B cell (primary cell): ENCODE measurements around the gene RNF146. TPM values are rescaled to one million over a fixed set of nuclear protein-coding genes. Genes with fewer than 3 reads are reported as not detected.
"Not testable (repeated sequence)": the region's sequence is repeated elsewhere in the genome, so short reads cannot be mapped to it uniquely, and the experiment has no call there.

Source experiments
- ATAC-seq: fragments of 200-7000 bp; cut with Tn5 transposase; one replicate; pipeline ENCODE4 v1.10.0; 2021; ENCODE audit warnings: low read depth, mild to moderate bottlenecking, moderate number of reproducible peaks, moderate library complexity
- CTCF ChIA-PET: fragments of 350-600 bp; sonication (Branson Sonifier 250); formaldehyde crosslinking; loops from one replicate; lab custom pipeline; 2021; ENCODE audit warnings: antibody characterized with exemption, inconsistent platforms; lab: Charles Lee
- POLR2A ChIA-PET: fragments of 350-600 bp; sonication (Branson Sonifier 250); formaldehyde crosslinking; loops from one replicate; lab custom pipeline; 2021; ENCODE audit warnings: antibody characterized with exemption; lab: Charles Lee
- DNase-seq: peaks from one replicate; pipeline ENCODE4 v3.0.0; 2013
- H2AFZ ChIP-seq: 2 replicates; pipeline ENCODE4 v1.6.1; 2012; ENCODE audit warnings: mild to moderate bottlenecking, low read depth, low read length; ENCODE audit not compliant: insufficient read depth, poor library complexity, severe bottlenecking
- H3K27ac ChIP-seq, 2 donors: 1 replicate in 1 of 2; 2 replicates in 1 of 2; pipeline ENCODE4 v1.5.1; 2012 to 2013; ENCODE audit warnings: low read length in 2 of 2, mild to moderate bottlenecking in 2 of 2, moderate library complexity in 1 of 2
- H3K27me3 ChIP-seq, 4 experiments: fragments of 200-600 bp in 1 of 4; sonication (generic) in 1 of 4; replicated peaks in 1 of 4; 1 replicate in 2 of 4; 2 replicates in 2 of 4; pipeline versions ENCODE4 v1.6.1 to v1.7.0; 2013 to 2016; ENCODE audit warnings: low read length in 3 of 4, mild to moderate bottlenecking in 2 of 4, mixed read lengths in 1 of 4, moderate library complexity in 1 of 4; ENCODE audit not compliant: insufficient read depth in 4 of 4, control insufficient read depth in 3 of 4; ENCODE audit errors: control extremely low read depth in 1 of 4
- H3K36me3 ChIP-seq, 2 experiments: replicated peaks in 1 of 2; 1 replicate in 1 of 2; 2 replicates in 1 of 2; pipeline versions ENCODE4 v1.6.1 to v1.7.1; 2013; ENCODE audit warnings: low read length in 1 of 2; ENCODE audit not compliant: insufficient read depth in 2 of 2, control insufficient read depth in 1 of 2; ENCODE audit errors: control extremely low read depth in 1 of 2, extremely low read depth in 1 of 2
- H3K4me1 ChIP-seq, 2 donors: fragments of 200-600 bp in 1 of 2; sonication (generic) in 1 of 2; 1 replicate in 1 of 2; 2 replicates in 1 of 2; pipeline versions ENCODE4 v1.5.1 to v1.6.1; 2013 to 2017; ENCODE audit warnings: low read length in 2 of 2; ENCODE audit not compliant: control insufficient read depth in 2 of 2, insufficient read depth in 2 of 2
- H3K4me2 ChIP-seq: replicated peaks from 2 replicates; pipeline ENCODE3; 2012; ENCODE audit warnings: mild to moderate bottlenecking, low read depth, low read length; ENCODE audit not compliant: poor library complexity, severe bottlenecking
- H3K4me3 ChIP-seq, 5 experiments: fragments of 200-600 bp in 1 of 5; sonication (generic) in 1 of 5; 1 replicate in 3 of 5; 2 replicates in 2 of 5; pipeline versions ENCODE4 v1.5.1 to v1.7.0; 2011 to 2016; ENCODE audit warnings: low read length in 4 of 5, mild to moderate bottlenecking in 4 of 5, low read depth in 2 of 5, control low read depth in 1 of 5, moderate library complexity in 1 of 5; ENCODE audit not compliant: insufficient read depth in 1 of 5; ENCODE audit errors: control extremely low read depth in 1 of 5, extremely low read depth in 1 of 5
- H3K79me2 ChIP-seq: fragments of 200-600 bp; sonication (generic); one replicate; pipeline ENCODE4 v1.6.0; 2016; ENCODE audit warnings: low read length; ENCODE audit not compliant: control insufficient read depth, insufficient read depth
- H3K9ac ChIP-seq: fragments of 200-600 bp; sonication (generic); 2 replicates; pipeline ENCODE4 v1.6.1; 2017; ENCODE audit warnings: mild to moderate bottlenecking, low read length, moderate library complexity
- H3K9me3 ChIP-seq, 3 donors: one replicate each; pipeline versions ENCODE4 v1.6.1 to v1.7.1; 2013; ENCODE audit warnings: low read length in 2 of 3; ENCODE audit not compliant: control insufficient read depth in 2 of 3, insufficient read depth in 1 of 3; ENCODE audit errors: control extremely low read depth in 1 of 3
- H4K20me1 ChIP-seq: 2 replicates; pipeline ENCODE4 v1.6.0; 2012; ENCODE audit warnings: mild to moderate bottlenecking, low read length; ENCODE audit not compliant: insufficient read depth, control insufficient read depth, poor library complexity, severe bottlenecking
- H3K27ac Mint-ChIP-seq: one replicate; pipeline ENCODE4 v1.8.0; 2021; ENCODE audit warnings: mixed read lengths
- H3K27me3 Mint-ChIP-seq: one replicate; pipeline ENCODE4 v1.8.0; 2021; ENCODE audit warnings: mixed read lengths
- H3K4me1 Mint-ChIP-seq: one replicate; pipeline ENCODE4 v1.8.0; 2021; ENCODE audit warnings: mixed read lengths
- H3K4me3 Mint-ChIP-seq: one replicate; pipeline ENCODE4 v1.8.0; 2021; ENCODE audit warnings: mixed read lengths
- H3K9me3 Mint-ChIP-seq: one replicate; pipeline ENCODE4 v1.8.0; 2022; ENCODE audit warnings: mixed read lengths; ENCODE audit not compliant: insufficient read depth
- EZH2 ChIP-seq: IDR thresholded peaks from 2 replicates; pipeline ENCODE4 v1.6.1; 2012; ENCODE audit warnings: borderline replicate concordance, low read depth, mild to moderate bottlenecking, moderate library complexity, low read length; ENCODE audit not compliant: insufficient read depth, poor library complexity, severe bottlenecking
- WGBS: methylation state at CpG from one replicate; pipeline ENCODE4 v1.1.5; 2013; ENCODE audit warnings: missing lambda C conversion rate; ENCODE audit not compliant: insufficient coverage; 5-methylcytosine and 5-hydroxymethylcytosine counted together
- intact Hi-C: fragments of 100-400 bp; cut with micrococcal nuclease; formaldehyde crosslinking; loops from one replicate; pipeline ENCODE4 v1.10.0; 2022
- polyA plus RNA-seq: library from polyadenylated mRNA; depleted of rRNA; stranded (reverse); fragments of >200 nt; gene quantifications from 2 replicates; pipeline ENCODE4 v1.2.3, GENCODE V29; 2012
- total RNA-seq, 2 donors: library from RNA; stranded (reverse); fragments of 120-200 nt in 1 of 2; gene quantifications; 1 replicate in 1 of 2; 2 replicates in 1 of 2; pipeline versions ENCODE4 v1.2.3 to v1.2.4, GENCODE V29; 2013 to 2022
- TF ChIP-seq, protein P1 (sequence below): fragments of 200-600 bp; IDR thresholded peaks from one replicate; pipeline ENCODE4 v1.8.0; 2022; ENCODE audit warnings: antibody characterized with exemption, mild to moderate bottlenecking

The RNF146 gene
- total and polyA plus RNA-seq, 2 donors (not counting 1 experiment from before 2014, with no cell fraction given): 24.9 to 58.0 TPM

- Mint-ChIP-seq H3K4me3 (no peak overlapping the region), H3K27me3 (no peaks in the 10 kb centered on the region), H3K9me3 (no peaks in the 10 kb centered on the region), H3K27ac (peak overlapping the region; percentile 5), H3K4me1 (peaks cover 5% of the 10 kb centered on the region)
- H2AFZ ChIP-seq: no peak overlapping the region
- H3K4me2 ChIP-seq: no peak overlapping the region
- peak overlapping the region in 1 of 2 donors; percentile 9 for H3K27ac ChIP-seq
- TF ChIP-seq, protein P1, sequence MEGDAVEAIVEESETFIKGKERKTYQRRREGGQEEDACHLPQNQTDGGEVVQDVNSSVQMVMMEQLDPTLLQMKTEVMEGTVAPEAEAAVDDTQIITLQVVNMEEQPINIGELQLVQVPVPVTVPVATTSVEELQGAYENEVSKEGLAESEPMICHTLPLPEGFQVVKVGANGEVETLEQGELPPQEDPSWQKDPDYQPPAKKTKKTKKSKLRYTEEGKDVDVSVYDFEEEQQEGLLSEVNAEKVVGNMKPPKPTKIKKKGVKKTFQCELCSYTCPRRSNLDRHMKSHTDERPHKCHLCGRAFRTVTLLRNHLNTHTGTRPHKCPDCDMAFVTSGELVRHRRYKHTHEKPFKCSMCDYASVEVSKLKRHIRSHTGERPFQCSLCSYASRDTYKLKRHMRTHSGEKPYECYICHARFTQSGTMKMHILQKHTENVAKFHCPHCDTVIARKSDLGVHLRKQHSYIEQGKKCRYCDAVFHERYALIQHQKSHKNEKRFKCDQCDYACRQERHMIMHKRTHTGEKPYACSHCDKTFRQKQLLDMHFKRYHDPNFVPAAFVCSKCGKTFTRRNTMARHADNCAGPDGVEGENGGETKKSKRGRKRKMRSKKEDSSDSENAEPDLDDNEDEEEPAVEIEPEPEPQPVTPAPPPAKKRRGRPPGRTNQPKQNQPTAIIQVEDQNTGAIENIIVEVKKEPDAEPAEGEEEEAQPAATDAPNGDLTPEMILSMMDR: no peak
- TF ChIP-seq EZH2: no peak
- POLR2A ChIA-PET: no interaction called here
- intact Hi-C loops: no loop called here
- WGBS: no CpG with 5 or more reads among the region's 1 CpG
- H3K27me3 ChIP-seq: no peaks in the 10 kb centered on the region
- no peaks in the 10 kb centered on the region for H3K4me1 ChIP-seq
- ATAC-seq (no peak), DNase-seq (no peak)
- H4K20me1 ChIP-seq: no peaks in the 10 kb centered on the region
- H3K9me3 ChIP-seq: no peaks in the 10 kb centered on the region
- H3K79me2 ChIP-seq: peaks cover 66% of the 10 kb centered on the region
- no peak overlapping the region for H3K9ac ChIP-seq
- CTCF ChIA-PET: no interaction called here
- H3K4me3 ChIP-seq: no peak overlapping the region
- H3K36me3 ChIP-seq: peaks cover 1 to 37% of the 10 kb centered on the region in 2 experiments
These were observed 53.0 kb downstream of the RNF146 start for GRCh38 chr6:127319686-127320085.

DNA sequence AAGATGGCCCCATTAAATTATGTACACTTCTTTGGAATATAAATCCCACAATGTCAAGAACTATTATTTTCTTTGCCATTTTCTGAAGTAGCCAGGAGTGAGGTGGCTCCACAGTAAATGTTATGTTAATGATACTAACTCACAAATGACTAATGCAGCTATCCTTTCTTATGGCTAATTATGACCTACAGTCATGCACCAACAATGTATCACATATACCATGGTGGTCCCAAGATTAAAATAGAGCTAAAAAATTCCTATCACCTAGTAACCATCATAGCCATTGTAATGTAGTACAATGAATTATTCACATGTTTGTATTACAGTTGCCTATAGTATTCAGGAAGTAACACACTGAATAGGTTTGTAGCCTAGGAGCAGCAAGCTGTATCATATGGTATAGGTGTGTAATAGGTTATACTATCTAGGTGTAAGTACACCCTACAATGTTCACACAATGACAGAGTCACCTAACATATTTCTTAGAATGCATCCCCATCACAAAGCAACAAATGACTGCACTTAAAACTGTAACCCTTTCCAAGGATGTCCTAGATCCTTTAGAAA lies 61.5 kb downstream of the RNF146 start:
- ATAC-seq (no peak), DNase-seq (no peak)
- no peak overlapping the region for H3K27ac Mint-ChIP-seq
- Histone ChIP-seq H3K4me1 (no peaks in the 10 kb centered on the region), H4K20me1 (peaks cover 16% of the 10 kb centered on the region), H3K9me3 (no peaks in the 10 kb centered on the region), H3K4me3 (no peak overlapping the region), H3K27me3 (no peaks in the 10 kb centered on the region), H2AFZ (no peak overlapping the region), H3K27ac (no peak overlapping the region), H3K79me2 (peaks cover 56% of the 10 kb centered on the region), H3K9ac (no peak overlapping the region), H3K4me2 (no peak overlapping the region), H3K36me3 (peaks cover 4 to 48% of the 10 kb centered on the region in 2 experiments)
- H3K9me3 Mint-ChIP-seq: no peaks in the 10 kb centered on the region
- TF ChIP-seq, protein P1: no peak
- no peak for TF ChIP-seq EZH2
- intact Hi-C loops: no loop called here
- no peak overlapping the region for H3K4me3 Mint-ChIP-seq
- H3K27me3 Mint-ChIP-seq: no peaks in the 10 kb centered on the region
- peaks cover 14% of the 10 kb centered on the region for H3K4me1 Mint-ChIP-seq
- CTCF ChIA-PET: interaction anchor here (1.1 kb wide), 1 partner anchor 26 kb away, joined by 5 read pairs; no protein-coding TSS in a partner anchor
- POLR2A ChIA-PET: no interaction called here

GRCh38 chr6:127331256-127331655 lies 64.6 kb downstream of the RNF146 start:
- not testable (repeated sequence) for H3K27ac Mint-ChIP-seq

More at GRCh38 chr6:127331256-127331655, 64.6 kb downstream of the RNF146 start:
- H3K9ac ChIP-seq, H3K9me3 ChIP-seq, H2AFZ ChIP-seq, H3K4me3 Mint-ChIP-seq, H3K4me1 ChIP-seq, H3K27ac ChIP-seq, ATAC-seq, H3K9me3 Mint-ChIP-seq, H3K4me3 ChIP-seq, intact Hi-C loops, H3K27me3 ChIP-seq, H3K4me2 ChIP-seq, DNase-seq, H3K27me3 Mint-ChIP-seq, POLR2A ChIA-PET: not testable (repeated sequence)
- peaks cover 6 to 29% of the 10 kb centered on the region in 2 experiments for H3K36me3 ChIP-seq
- peaks cover 28% of the 10 kb centered on the region for H4K20me1 ChIP-seq
- peaks cover 52% of the 10 kb centered on the region for H3K79me2 ChIP-seq
- CTCF ChIA-PET: interaction anchor here (0.6 kb wide), 1 partner anchor 44 kb away, joined by 3 read pairs; no protein-coding TSS in a partner anchor
- H3K4me1 Mint-ChIP-seq: peaks cover 33% of the 10 kb centered on the region
- no CpG with 5 or more reads among the region's 3 CpGs for WGBS
